CD4-positive, alpha-beta T cell (primary cell): ENCODE measurements around the gene NDOR1. TPM values are rescaled to one million over a fixed set of nuclear protein-coding genes. Genes with fewer than 3 reads are reported as not detected.
A peak's percentile ranks its signal among the peaks of the same experiment; 100 is the strongest.

Experiments used
- ATAC-seq: fragments of 200-7000 bp; cut with Tn5 transposase; one replicate; pipeline ENCODE4 v1.10.0; 2022; ENCODE audit warnings: mild to moderate bottlenecking; ENCODE audit not compliant: poor library complexity
- CTCF ChIA-PET: fragments of 350-600 bp; sonication (Branson Sonifier 250); formaldehyde crosslinking; loops from one replicate; lab custom pipeline; 2021; ENCODE audit warnings: antibody characterized with exemption, inconsistent platforms; lab: Charles Lee
- POLR2A ChIA-PET: fragments of 350-600 bp; sonication (Branson Sonifier 250); formaldehyde crosslinking; loops from one replicate; lab custom pipeline; 2021; ENCODE audit warnings: antibody characterized with exemption, inconsistent platforms; lab: Charles Lee
- DNase-seq, 14 experiments: peaks; one replicate each; pipeline ENCODE4 v3.0.0-alpha.2; 2013 to 2020; ENCODE audit warnings: mixed read lengths in 2 of 14
- H3K27ac ChIP-seq, 2 donors: one replicate each; pipeline versions ENCODE4 v1.5.1 to v1.7.0; 2013; ENCODE audit warnings: low read length in 2 of 2, low read depth in 1 of 2, mild to moderate bottlenecking in 1 of 2
- H3K27me3 ChIP-seq, 2 experiments: 1 replicate in 1 of 2; 2 replicates in 1 of 2; pipeline versions ENCODE4 v1.6.1 to v1.7.0; 2013; ENCODE audit warnings: low read length in 2 of 2, control low read depth in 1 of 2, mild to moderate bottlenecking in 1 of 2, moderate library complexity in 1 of 2; ENCODE audit not compliant: insufficient read depth in 2 of 2, control insufficient read depth in 1 of 2
- H3K36me3 ChIP-seq: one replicate; pipeline ENCODE4 v1.6.1; 2013; ENCODE audit warnings: low read length, control low read depth; ENCODE audit not compliant: insufficient read depth
- H3K4me1 ChIP-seq: one replicate; pipeline ENCODE4 v1.6.1; 2013; ENCODE audit warnings: low read length, control low read depth; ENCODE audit not compliant: insufficient read depth
- H3K4me3 ChIP-seq: one replicate; pipeline ENCODE4 v1.5.1; 2013; ENCODE audit warnings: mild to moderate bottlenecking, low read length, moderate library complexity
- H3K9me3 ChIP-seq, 2 experiments: 1 replicate in 1 of 2; 2 replicates in 1 of 2; pipeline versions ENCODE4 v1.6.1 to v1.7.0; 2013; ENCODE audit warnings: low read length in 2 of 2, mild to moderate bottlenecking in 2 of 2, control low read depth in 1 of 2, moderate library complexity in 1 of 2; ENCODE audit not compliant: control insufficient read depth in 1 of 2, insufficient read depth in 1 of 2
- H3K27ac Mint-ChIP-seq: one replicate; pipeline ENCODE4 v1.8.0; 2020; ENCODE audit warnings: mixed read lengths
- H3K27me3 Mint-ChIP-seq: one replicate; pipeline ENCODE4 v1.8.0; 2021; ENCODE audit warnings: mixed read lengths
- H3K36me3 Mint-ChIP-seq: one replicate; pipeline ENCODE4 v1.8.0; 2021; ENCODE audit warnings: low read depth, mixed read lengths
- H3K4me1 Mint-ChIP-seq: one replicate; pipeline ENCODE4 v1.8.0; 2021; ENCODE audit warnings: low read depth, mixed read lengths
- H3K4me3 Mint-ChIP-seq: one replicate; pipeline ENCODE4 v1.8.0; 2020; ENCODE audit warnings: mild to moderate bottlenecking, mixed read lengths
- H3K9me3 Mint-ChIP-seq: one replicate; pipeline ENCODE4 v1.8.0; 2020; ENCODE audit warnings: mixed read lengths
- intact Hi-C, 2 experiments: fragments of 100-400 bp; cut with DNase I in 1 of 2; cut with micrococcal nuclease in 1 of 2; formaldehyde crosslinking; loops; one replicate each; pipeline versions ENCODE4 v1.15.1 to v1.9.0; 2023 to 2025; cut with DNase I, micrococcal nuclease
- total RNA-seq, 174 experiments: library from RNA in 2 of 174; stranded (reverse) in 2 of 174; gene quantifications; one replicate each; pipeline ENCODE4 v1.2.3 and lab custom pipeline; 2021 to 2026
- TF ChIP-seq, protein P1 (sequence below): fragments of 200-600 bp; IDR thresholded peaks from one replicate; pipeline ENCODE4 v1.8.0; 2022; ENCODE audit warnings: antibody characterized with exemption, mild to moderate bottlenecking

NDOR1 gene
- total RNA-seq, 2 experiments from 2014 or later: 22.8 to 25.3 TPM

DNA sequence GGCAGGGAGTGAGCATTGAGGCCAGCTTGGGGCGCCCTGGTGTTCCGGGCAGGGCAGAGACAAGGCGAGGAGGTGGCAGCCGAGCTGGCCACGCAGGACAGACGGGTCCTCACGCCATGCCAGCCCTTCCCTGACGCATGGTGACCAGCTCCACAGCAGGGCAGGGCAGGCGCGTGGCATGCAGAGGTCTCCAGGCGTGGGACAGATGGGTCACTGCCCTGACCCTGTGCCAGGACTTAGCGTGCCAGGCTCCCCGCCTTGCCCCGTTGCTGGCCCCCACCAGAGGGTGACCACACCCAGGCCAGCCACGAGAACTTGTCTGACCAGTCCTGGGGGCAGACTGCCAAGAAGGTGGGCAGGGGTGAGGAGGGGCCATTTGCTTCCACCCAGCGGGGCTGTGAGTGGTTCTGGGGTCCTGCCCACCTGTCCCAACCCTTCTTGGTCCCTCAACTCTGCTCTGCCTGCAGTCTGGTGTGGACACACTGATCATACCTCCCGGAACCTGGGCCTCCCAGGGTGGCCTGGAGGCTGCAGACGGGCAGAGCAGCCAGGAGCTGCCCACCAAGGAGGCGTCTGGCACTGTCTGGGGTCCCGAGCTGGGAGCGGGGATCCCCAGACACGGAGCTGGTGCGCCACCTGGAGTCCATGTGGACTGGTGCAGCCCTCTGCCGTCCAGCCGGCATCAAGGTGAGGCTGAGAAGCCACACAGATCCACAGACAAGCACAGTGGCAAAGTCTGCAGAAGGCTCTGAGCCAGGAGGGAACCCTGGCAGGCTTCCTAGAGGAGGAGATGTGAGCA is 21.8 kb downstream of the NDOR1 start, which contains the start of gene RNF224:
Gene RNF224, plus strand, starts transcription at position 449 of the 799 bp plus-strand sequence. CDS start 834 bp downstream, outside the sequence.
- TF ChIP-seq, protein P1, sequence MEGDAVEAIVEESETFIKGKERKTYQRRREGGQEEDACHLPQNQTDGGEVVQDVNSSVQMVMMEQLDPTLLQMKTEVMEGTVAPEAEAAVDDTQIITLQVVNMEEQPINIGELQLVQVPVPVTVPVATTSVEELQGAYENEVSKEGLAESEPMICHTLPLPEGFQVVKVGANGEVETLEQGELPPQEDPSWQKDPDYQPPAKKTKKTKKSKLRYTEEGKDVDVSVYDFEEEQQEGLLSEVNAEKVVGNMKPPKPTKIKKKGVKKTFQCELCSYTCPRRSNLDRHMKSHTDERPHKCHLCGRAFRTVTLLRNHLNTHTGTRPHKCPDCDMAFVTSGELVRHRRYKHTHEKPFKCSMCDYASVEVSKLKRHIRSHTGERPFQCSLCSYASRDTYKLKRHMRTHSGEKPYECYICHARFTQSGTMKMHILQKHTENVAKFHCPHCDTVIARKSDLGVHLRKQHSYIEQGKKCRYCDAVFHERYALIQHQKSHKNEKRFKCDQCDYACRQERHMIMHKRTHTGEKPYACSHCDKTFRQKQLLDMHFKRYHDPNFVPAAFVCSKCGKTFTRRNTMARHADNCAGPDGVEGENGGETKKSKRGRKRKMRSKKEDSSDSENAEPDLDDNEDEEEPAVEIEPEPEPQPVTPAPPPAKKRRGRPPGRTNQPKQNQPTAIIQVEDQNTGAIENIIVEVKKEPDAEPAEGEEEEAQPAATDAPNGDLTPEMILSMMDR: peak; percentile 84
- POLR2A ChIA-PET: interaction anchor here (1.0 to 2.4 kb wide), 5 partner anchors 13 to 141 kb away, joined by 3 to 15 read pairs (median 5); partner anchors contain the start of genes MAN1B1, TPRN and TUBB4B

DNA sequence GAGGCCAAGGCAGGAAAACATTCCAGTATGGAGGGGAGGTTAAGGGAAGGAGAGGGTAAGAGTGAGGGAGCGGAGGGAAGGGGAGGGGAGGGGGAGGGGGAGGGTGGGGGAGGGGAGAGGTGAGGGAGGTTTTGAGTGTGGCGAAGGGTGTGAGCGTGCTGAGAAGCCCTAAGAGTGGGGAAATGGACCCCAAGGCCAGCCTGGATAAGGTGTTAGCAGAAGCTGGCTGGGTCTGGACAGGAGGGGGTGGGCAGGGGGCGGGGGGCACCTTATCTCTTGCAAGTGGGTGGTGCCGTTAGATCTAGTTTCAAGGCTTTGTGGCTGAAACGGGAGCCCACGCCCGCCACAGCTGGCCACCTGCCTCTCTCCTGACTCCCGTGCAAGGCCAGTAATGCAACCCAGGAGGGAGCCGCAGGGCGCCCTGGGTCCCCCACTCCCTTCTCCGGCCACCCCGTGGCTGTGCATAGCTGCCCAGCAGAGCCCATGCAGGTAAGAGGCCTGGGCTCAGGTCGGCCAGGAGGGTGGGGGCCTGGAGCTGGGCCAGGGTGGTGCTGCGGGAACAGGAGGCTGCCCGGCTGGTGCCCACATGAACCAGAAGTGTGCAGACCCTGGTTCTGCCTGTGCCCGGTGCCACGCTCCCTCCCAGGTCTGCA is 22.5 kb downstream of the NDOR1 start:
- Histone ChIP-seq H3K4me1 (peaks cover 23% of the 10 kb centered on the region), H3K4me3 (no peak overlapping the region), H3K27me3 (peaks cover 3 to 16% of the 10 kb centered on the region in 2 experiments), H3K9me3 (peaks cover 0 to 10% of the 10 kb centered on the region in 2 experiments), H3K27ac (no peak overlapping the region), H3K36me3 (no peaks in the 10 kb centered on the region)
- Mint-ChIP-seq H3K4me1 (peaks cover 16% of the 10 kb centered on the region), H3K9me3 (no peaks in the 10 kb centered on the region), H3K36me3 (no peaks in the 10 kb centered on the region), H3K27ac (no peak overlapping the region), H3K4me3 (peak overlapping the region; percentile 1), H3K27me3 (peaks cover 5% of the 10 kb centered on the region)
- POLR2A ChIA-PET: interaction anchor here (1.0 to 2.4 kb wide), 5 partner anchors 13 to 141 kb away, joined by 3 to 15 read pairs (median 5); partner anchors contain the start of genes MAN1B1, TPRN and TUBB4B
- ATAC-seq (no peak), DNase-seq (no peak)
- intact Hi-C loops: loop anchor here (1.0 to 5.0 kb wide), 5 partner anchors 106 to 182 kb away; partner anchors contain the start of gene NPDC1 (in 2 of the 2)
- CTCF ChIA-PET: interaction anchor here (0.6 to 2.5 kb wide), 11 partner anchors 9 to 193 kb away, joined by 3 to 15 read pairs (median 4); partner anchors contain the start of genes ANAPC2, NPDC1 and SSNA1
- TF ChIP-seq, protein P1: no peak

More for the DNA sequence above, 21.8 kb downstream of the NDOR1 start, which contains the start of gene RNF224:
- H3K4me3 Mint-ChIP-seq: peak within 1 kb of the TSS; percentile 1
- peak; percentile 73 to 89 (median 78) for DNase-seq
- Histone ChIP-seq H3K9me3 (peaks cover 0 to 10% of the 10 kb centered on the region in 2 experiments), H3K4me3 (no peak within 1 kb of the TSS), H3K4me1 (peaks cover 31% of the 10 kb centered on the region), H3K27me3 (peaks cover 3 to 16% of the 10 kb centered on the region in 2 experiments), H3K36me3 (no peaks in the 10 kb centered on the region), H3K27ac (no peak within 1 kb of the TSS)
- CTCF ChIA-PET: interaction anchor here (0.5 to 2.5 kb wide), 15 partner anchors 9 to 198 kb away, joined by 3 to 15 read pairs (median 3); partner anchors contain the start of genes ANAPC2, NPDC1 and SSNA1
- ATAC-seq: peak; percentile 24
- peaks cover 18% of the 10 kb centered on the region for H3K4me1 Mint-ChIP-seq
- intact Hi-C loops: loop anchor here (1.0 to 5.0 kb wide), 5 partner anchors 105 to 181 kb away; partner anchors contain the start of gene NPDC1 (in 2 of the 2)
- no peaks in the 10 kb centered on the region for H3K36me3 Mint-ChIP-seq
- peaks cover 5% of the 10 kb centered on the region for H3K27me3 Mint-ChIP-seq
- H3K27ac Mint-ChIP-seq: no peak within 1 kb of the TSS
- H3K9me3 Mint-ChIP-seq: no peaks in the 10 kb centered on the region

DNA sequence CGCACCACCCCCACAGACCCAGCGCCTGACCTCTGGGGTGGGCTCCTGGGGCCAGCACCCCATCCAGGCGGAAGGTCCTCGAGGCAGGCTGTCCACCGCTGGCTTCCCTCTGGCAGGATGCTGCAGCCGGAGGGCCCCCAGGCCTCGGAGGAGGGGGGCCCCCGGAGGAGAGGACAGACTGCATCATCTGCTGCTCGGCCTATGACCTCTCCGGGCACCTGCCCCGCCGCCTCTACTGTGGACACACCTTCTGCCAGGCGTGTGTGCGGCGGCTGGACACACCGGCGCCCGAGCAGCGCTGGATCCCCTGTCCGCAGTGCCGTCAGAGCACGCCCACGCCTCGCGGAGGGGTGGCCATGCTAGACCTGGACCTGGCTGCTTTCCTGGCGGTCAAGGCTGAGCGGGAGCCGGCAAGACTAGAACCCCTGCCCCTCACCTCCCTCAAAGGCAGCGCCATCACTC is 23.0 kb downstream of the NDOR1 start:
- no peaks in the 10 kb centered on the region for H3K36me3 ChIP-seq
- peaks cover 5% of the 10 kb centered on the region for H3K27me3 Mint-ChIP-seq
- H3K4me3 ChIP-seq: no peak overlapping the region
- H3K36me3 Mint-ChIP-seq: no peaks in the 10 kb centered on the region
- H3K9me3 Mint-ChIP-seq: no peaks in the 10 kb centered on the region
- peaks cover 10% of the 10 kb centered on the region for H3K4me1 Mint-ChIP-seq
- intact Hi-C loops: loop anchor here in 1 of 2 experiments (5.0 kb wide), 1 partner anchor 181 kb away; the partner anchor contains the start of gene NPDC1
- ATAC-seq: no peak
- no peak overlapping the region for H3K4me3 Mint-ChIP-seq
- peaks cover 0 to 10% of the 10 kb centered on the region in 2 experiments for H3K9me3 ChIP-seq
- ChIA-PET CTCF (interaction anchor here (0.6 to 2.5 kb wide), 2 partner anchors 8 to 182 kb away, joined by 4 to 15 read pairs; no protein-coding TSS in a partner anchor), POLR2A (interaction anchor here (2.3 to 2.4 kb wide), 2 partner anchors 12 to 133 kb away, joined by 10 to 15 read pairs; partner anchors contain the start of gene TUBB4B)
- TF ChIP-seq, protein P1: no peak
- H3K27me3 ChIP-seq: peaks cover 3 to 16% of the 10 kb centered on the region in 2 experiments
- peak in 1 of 14 experiments; percentile 39 for DNase-seq
- no peak overlapping the region for H3K27ac ChIP-seq
- H3K4me1 ChIP-seq: peaks cover 21% of the 10 kb centered on the region
- no peak overlapping the region for H3K27ac Mint-ChIP-seq
